H1 (cell line): ENCODE results near the gene PIP5K1C. TPM values are rescaled to one million over a fixed set of nuclear protein-coding genes. Genes with fewer than 3 reads are reported as not detected.

Experiments used
- CTCF ChIA-PET: fragments of 300-600 bp; sonication (Branson Sonifier 250); formaldehyde crosslinking; loops from one replicate; lab custom pipeline; 2021; ENCODE audit not compliant: partially characterized antibody; lab: Charles Lee
- POLR2A ChIA-PET: fragments of 300-600 bp; sonication (Branson Sonifier 250); formaldehyde crosslinking; loops from one replicate; lab custom pipeline; 2021; ENCODE audit warnings: inconsistent platforms; ENCODE audit not compliant: partially characterized antibody; lab: Charles Lee
- DNase-seq, 2 experiments: peaks; one replicate each; pipeline versions ENCODE4 v3.0.0 to v3.0.0-alpha.2; 2010 to 2022; ENCODE audit warnings: low spot score in 2 of 2, low read depth in 1 of 2, mixed read lengths in 1 of 2
- FAIRE-seq: peaks from 2 replicates; lab custom pipeline; 2011; peaks lifted over from hg19 to GRCh38; lab: Jason Lieb, UNC
- H2AFZ ChIP-seq: 2 replicates; pipeline ENCODE4 v1.8.1; 2012; ENCODE audit warnings: low read length, inconsistent platforms
- H2AK5ac ChIP-seq: 2 replicates; pipeline ENCODE4 v1.6.1; 2013; ENCODE audit warnings: low read depth, low read length
- H2BK120ac ChIP-seq: replicated peaks from 2 replicates; pipeline ENCODE3; 2013; ENCODE audit warnings: low read depth, low read length, inconsistent platforms
- H2BK12ac ChIP-seq: 2 replicates; pipeline ENCODE4 v1.6.1; 2013; ENCODE audit warnings: low read depth, low read length
- H2BK15ac ChIP-seq: 2 replicates; pipeline ENCODE4 v1.6.1; 2013; ENCODE audit warnings: low read length
- H2BK20ac ChIP-seq: 2 replicates; pipeline ENCODE4 v1.6.1; 2013; ENCODE audit warnings: low read length
- H2BK5ac ChIP-seq: 2 replicates; pipeline ENCODE4 v1.6.1; 2013; ENCODE audit warnings: low read depth, low read length
- H3K14ac ChIP-seq: 2 replicates; pipeline ENCODE4 v1.6.1; 2013; ENCODE audit warnings: inconsistent platforms; ENCODE audit not compliant: insufficient read length
- H3K18ac ChIP-seq: 2 replicates; pipeline ENCODE4 v1.6.1; 2013; ENCODE audit warnings: low read length; ENCODE audit errors: extremely low read depth
- H3K23ac ChIP-seq: 2 replicates; pipeline ENCODE4 v1.6.1; 2013; ENCODE audit warnings: inconsistent platforms; ENCODE audit not compliant: insufficient read length
- H3K23me2 ChIP-seq: 2 replicates; pipeline ENCODE4 v1.6.1; 2013; ENCODE audit warnings: low read depth, low read length
- H3K27ac ChIP-seq: 2 replicates; pipeline ENCODE4 v1.6.1; 2011; ENCODE audit warnings: low read depth, low read length, inconsistent platforms
- H3K27me3 ChIP-seq, 4 experiments: replicated peaks in 1 of 4; 1 replicate in 1 of 4; 2 replicates in 3 of 4; pipeline versions ENCODE4 v1.6.1 to v1.8.1; 2011 to 2013; ENCODE audit warnings: low read length in 3 of 4, mild to moderate bottlenecking in 3 of 4, inconsistent platforms in 2 of 4, mixed read lengths in 2 of 4, moderate library complexity in 1 of 4; ENCODE audit not compliant: control insufficient read depth in 3 of 4, insufficient read depth in 3 of 4; ENCODE audit errors: extremely low read depth in 1 of 4
- H3K36me3 ChIP-seq, 4 experiments: 2 replicates each; pipeline versions ENCODE4 v1.6.1 to v1.8.1; 2011 to 2013; ENCODE audit warnings: mild to moderate bottlenecking in 4 of 4, low read length in 3 of 4, moderate library complexity in 2 of 4, control low read depth in 1 of 4, inconsistent platforms in 1 of 4; ENCODE audit not compliant: insufficient read depth in 4 of 4, control insufficient read depth in 2 of 4
- H3K4ac ChIP-seq: replicated peaks from 2 replicates; pipeline ENCODE3; 2013; ENCODE audit warnings: low read length, low read depth, mixed read lengths, inconsistent platforms; ENCODE audit not compliant: insufficient read length
- H3K4me1 ChIP-seq, 4 experiments: replicated peaks in 1 of 4; 1 replicate in 1 of 4; 2 replicates in 3 of 4; pipeline versions ENCODE4 v1.6.1 to v1.8.1; 2011 to 2013; ENCODE audit warnings: low read length in 3 of 4, inconsistent platforms in 2 of 4, mixed read lengths in 1 of 4; ENCODE audit not compliant: insufficient read depth in 4 of 4, control insufficient read depth in 3 of 4
- H3K4me2 ChIP-seq, 2 experiments: 2 replicates each; pipeline versions ENCODE4 v1.6.1 to v1.8.1; 2011 to 2013; ENCODE audit warnings: low read depth in 2 of 2, low read length in 2 of 2, control low read depth in 1 of 2, inconsistent platforms in 1 of 2, mild to moderate bottlenecking in 1 of 2; ENCODE audit not compliant: insufficient read depth in 1 of 2
- H3K4me3 ChIP-seq, 4 experiments: fragments of 200-600, 300-600 bp in 1 of 4; sonication (generic), shearing (Covaris generic), sonication (Bioruptor Twin) in 1 of 4; 2 replicates each; pipeline versions ENCODE4 v1.5.1 to v1.8.1; 2011 to 2016; ENCODE audit warnings: low read length in 4 of 4, low read depth in 3 of 4, control low read depth in 2 of 4, inconsistent platforms in 2 of 4, mild to moderate bottlenecking in 2 of 4, mixed read lengths in 1 of 4, moderate library complexity in 1 of 4; ENCODE audit not compliant: insufficient read depth in 2 of 4; ENCODE audit errors: extremely low read depth in 1 of 4
- H3K56ac ChIP-seq: replicated peaks from 2 replicates; pipeline ENCODE3; 2013; ENCODE audit warnings: low read depth, mild to moderate bottlenecking, mixed read lengths, low read length, inconsistent platforms; ENCODE audit not compliant: insufficient read length
- H3K79me1 ChIP-seq: 2 replicates; pipeline ENCODE4 v1.6.1; 2013; ENCODE audit warnings: low read depth, low read length, control low read depth
- H3K79me2 ChIP-seq, 2 experiments: 2 replicates each; pipeline versions ENCODE4 v1.6.1 to v1.8.1; 2012 to 2013; ENCODE audit warnings: low read length in 2 of 2, mild to moderate bottlenecking in 2 of 2, inconsistent platforms in 1 of 2; ENCODE audit not compliant: insufficient read depth in 2 of 2, control insufficient read depth in 1 of 2
- H3K9ac ChIP-seq, 4 experiments: replicated peaks in 1 of 4; 1 replicate in 1 of 4; 2 replicates in 3 of 4; pipeline versions ENCODE4 v1.6.1 to v1.8.1; 2011 to 2013; ENCODE audit warnings: low read depth in 3 of 4, low read length in 3 of 4, control low read depth in 2 of 4, mild to moderate bottlenecking in 2 of 4, moderate library complexity in 2 of 4, inconsistent platforms in 1 of 4; ENCODE audit errors: extremely low read depth in 1 of 4
- H3K9me3 ChIP-seq, 2 experiments: 2 replicates each; pipeline versions ENCODE4 v1.6.1 to v1.8.1; 2012 to 2013; ENCODE audit warnings: mild to moderate bottlenecking in 2 of 2, moderate library complexity in 2 of 2, control low read depth in 1 of 2, inconsistent platforms in 1 of 2, low read depth in 1 of 2, low read length in 1 of 2, mixed read lengths in 1 of 2; ENCODE audit not compliant: insufficient read depth in 2 of 2
- H4K20me1 ChIP-seq, 2 experiments: replicated peaks in 1 of 2; 2 replicates each; pipeline versions ENCODE3 to v1.8.1; 2011 to 2013; ENCODE audit warnings: inconsistent platforms in 2 of 2, low read length in 2 of 2, mild to moderate bottlenecking in 1 of 2; ENCODE audit not compliant: insufficient read depth in 2 of 2, control insufficient read depth in 1 of 2
- H4K5ac ChIP-seq: 2 replicates; pipeline ENCODE4 v1.6.1; 2013; ENCODE audit warnings: low read length, low read depth, mixed read lengths, inconsistent platforms; ENCODE audit not compliant: insufficient read length
- H4K8ac ChIP-seq: 2 replicates; pipeline ENCODE4 v1.8.0; 2013; ENCODE audit warnings: mild to moderate bottlenecking, moderate library complexity, low read length, inconsistent platforms; ENCODE audit not compliant: insufficient read depth; ENCODE audit errors: extremely low read depth
- H4K91ac ChIP-seq: replicated peaks from 2 replicates; pipeline ENCODE3; 2013; ENCODE audit warnings: low read length, mixed read lengths, inconsistent platforms; ENCODE audit not compliant: insufficient read length
- ATF2 ChIP-seq: IDR thresholded peaks from 2 replicates; pipeline ENCODE4 v1.6.1; 2012; ENCODE audit warnings: low read length, inconsistent platforms
- BCL11A ChIP-seq, 2 experiments: IDR thresholded peaks; one replicate each; pipeline ENCODE4 v1.6.1; 2011; ENCODE audit warnings: low read depth in 2 of 2, low read length in 2 of 2, mild to moderate bottlenecking in 2 of 2
- CBX8 ChIP-seq: fragments of 300-800, 300-1000 bp; sonication (generic); IDR thresholded peaks from 2 replicates; pipeline ENCODE4 v1.7.1; 2016; ENCODE audit warnings: low read depth, low read length, borderline replicate concordance
- CHD1 ChIP-seq: IDR thresholded peaks from 2 replicates; pipeline ENCODE4 v1.6.1; 2012; ENCODE audit warnings: low read depth, low read length, improper control_type of control experiment
- FOSL1 ChIP-seq: IDR thresholded peaks from 2 replicates; pipeline ENCODE4 v1.6.1; 2011; ENCODE audit warnings: mild to moderate bottlenecking, low read depth, low read length, moderate library complexity; ENCODE audit not compliant: insufficient read depth
- GABPA ChIP-seq: IDR thresholded peaks from 2 replicates; pipeline ENCODE4 v1.6.1; 2011; ENCODE audit warnings: mild to moderate bottlenecking, low read length, moderate library complexity, borderline replicate concordance; ENCODE audit not compliant: insufficient read depth
- POLR2AphosphoS5 ChIP-seq: IDR thresholded peaks from 2 replicates; pipeline ENCODE4 v1.6.1; 2011; ENCODE audit warnings: low read depth, low read length
- SAP30 ChIP-seq: fragments of 300-600 bp; sonication (generic); IDR thresholded peaks from 2 replicates; pipeline ENCODE4 v1.7.1; 2012; ENCODE audit warnings: low read length, moderate library complexity, mild to moderate bottlenecking, inconsistent platforms; ENCODE audit not compliant: insufficient read depth, insufficient replicate concordance
- SRF ChIP-seq: IDR thresholded peaks from 2 replicates; pipeline ENCODE4 v1.6.1; 2011; ENCODE audit warnings: mild to moderate bottlenecking, low read depth, low read length, moderate library complexity
- USF2 ChIP-seq: IDR thresholded peaks from 2 replicates; pipeline ENCODE4 v1.6.1; 2011; ENCODE audit warnings: low read length, improper control_type of control experiment
- WGBS, 2 experiments: shearing (Covaris generic) in 1 of 2; methylation state at CpG; one replicate each; pipeline versions ENCODE4 v1.1.6 to v1.1.7; 2013 to 2015; ENCODE audit warnings: low lambda C conversion rate in 2 of 2, mixed read lengths in 2 of 2, inconsistent platforms in 1 of 2, low coverage in 1 of 2, missing lambda C conversion rate in 1 of 2; ENCODE audit not compliant: insufficient replicate concordance in 2 of 2, insufficient coverage in 1 of 2, insufficient read length in 1 of 2; ENCODE audit errors: extremely low coverage in 1 of 2, missing lambda C conversion rate in 1 of 2; 5-methylcytosine and 5-hydroxymethylcytosine counted together
- polyA plus RNA-seq, 7 experiments: library from polyadenylated mRNA; depleted of rRNA in 3 of 7; stranded (reverse) in 5 of 7; unstranded in 2 of 7; fragments of >200 nt in 5 of 7; fragments of 200-250 nt in 2 of 7; gene quantifications; 1 replicate in 5 of 7; 2 replicates in 1 of 7; 4 replicates in 1 of 7; pipeline versions ENCODE4 v1.2.1 to v1.2.3, GENCODE V29; 2011 to 2013; ENCODE audit warnings: missing spikeins in 2 of 7, mixed read lengths in 2 of 7
- total RNA-seq: library from RNA; stranded (reverse); fragmentation: NEBNext Ultra II Directional; extraction: Animal tissue kit (Norgen Biotek cat#: 25700); gene quantifications from 2 replicates; pipeline ENCODE4 v1.2.1, GENCODE V29; 2021

Gene PIP5K1C
- total and polyA plus RNA-seq, 2 of the 8 experiments (the other 6 are each of a cell fraction or from before 2014, with no cell fraction given) = 10.6 to 32.9 TPM

GRCh38 chr19:3627351-3627723 is 72.9 kb downstream of the PIP5K1C start:
- H3K27ac ChIP-seq = no peak overlapping the region
- H3K4me2 ChIP-seq = peak overlapping the region in 1 of 2 experiments; percentile 15; a peak in 2 of 4 replicates
- peaks cover 4% of the 10 kb centered on the region for H3K23me2 ChIP-seq
- 0 out of 2 replicates have a peak overlapping the region, but pooled peaks have one; percentile 50 for H2BK12ac ChIP-seq
- H2BK20ac ChIP-seq = no peak overlapping the region
- CTCF ChIA-PET = interaction anchor here (1.2 to 1.4 kb wide), 3 partner anchors 39 to 844 kb away, joined by 3 to 4 read pairs (median 3); partner anchors contain the start of genes GIPC3 and SGTA
- H4K5ac ChIP-seq = no peak overlapping the region
- no peak overlapping the region for H3K18ac ChIP-seq
- no peak overlapping the region for H4K91ac ChIP-seq
- peaks cover 12% of the 10 kb centered on the region for H3K79me1 ChIP-seq
- 0 out of 2 replicates have a peak overlapping the region, but pooled peaks have one; percentile 9 for H4K8ac ChIP-seq
- no peak for FAIRE-seq
- no peak overlapping the region for H2AFZ ChIP-seq
- no peak overlapping the region for H2BK5ac ChIP-seq
- H4K20me1 ChIP-seq = peaks cover 4 to 11% of the 10 kb centered on the region in 2 experiments
- no peaks in the 10 kb centered on the region for H3K9me3 ChIP-seq
- H3K36me3 ChIP-seq = peaks cover 2 to 11% (median 3%) of the 10 kb centered on the region in 4 experiments; a peak in 4 of 8 replicates
- no peak overlapping the region for H3K23ac ChIP-seq
- H3K4ac ChIP-seq = no peak overlapping the region
- 66% methylated on average over 7 of the region's 7 CpGs; no CpG with 5 or more reads in 1 of the 2 experiments for WGBS, 2 experiments
- H2AK5ac ChIP-seq = no peak overlapping the region
- H2BK120ac ChIP-seq = no peak overlapping the region
- H3K79me2 ChIP-seq = peaks cover 9 to 24% of the 10 kb centered on the region in 2 experiments
- no peak overlapping the region for H3K9ac ChIP-seq
- no peak overlapping the region for H3K14ac ChIP-seq
- no peaks in the 10 kb centered on the region for H3K27me3 ChIP-seq
- no peak overlapping the region for H3K56ac ChIP-seq
- no peak for DNase-seq
- no peak overlapping the region for H2BK15ac ChIP-seq
- H3K4me3 ChIP-seq = peak overlapping the region in 1 of 4 experiments; percentile 27; a peak in 1 of 8 replicates
- POLR2A ChIA-PET = interaction anchor here (0.7 to 1.5 kb wide), 5 partner anchors 9 to 126 kb away, joined by 3 to 5 read pairs (median 4); no protein-coding TSS in a partner anchor
- peaks cover 0 to 6% (median 2%) of the 10 kb centered on the region in 4 experiments; a peak in 4 of 7 replicates for H3K4me1 ChIP-seq
- TF ChIP-seq FOSL1 (no peak), POLR2AphosphoS5 (no peak), BCL11A (IDR thresholded peaks at IDR 0.05; ENCODE audit: low read depth in 2 of 2, low read length in 2 of 2) (no peak), CBX8 (no peak), CHD1 (no peak), GABPA (no peak), SAP30 (no peak), USF2 (no peak), ATF2 (no peak), SRF (no peak)
